ENCODE results near the gene SHC3.

GRCh38 chr9:89116805-89117192, 61.8 kb downstream of the SHC3 start:
- TF ChIP-seq ZBTB7A (IDR thresholded peaks at IDR 0.05; ENCODE audit: low read depth) (no peak), TCF12 (IDR thresholded peaks at IDR 0.05; ENCODE audit: low read depth) (no peak), YY1 (IDR thresholded peaks at IDR 0.05; ENCODE audit: low read depth) (no peak), EP300 (IDR thresholded peaks at IDR 0.05; ENCODE audit: borderline replicate concordance) (no peak), TAF1 (IDR thresholded peaks at IDR 0.05; ENCODE audit: low read depth) (no peak), FOXM1 (IDR thresholded peaks at IDR 0.05; ENCODE audit: borderline replicate concordance, low read depth) (no peak), NFIC (IDR thresholded peaks at IDR 0.05) (no peak), EGR1 (IDR thresholded peaks at IDR 0.05) (no peak), RAD21 (IDR thresholded peaks at IDR 0.05; ENCODE audit: low read depth) (no peak), CREB1 (IDR thresholded peaks at IDR 0.05; ENCODE audit: low read depth) (no peak), REST (IDR thresholded peaks at IDR 0.05; ENCODE audit: low read depth) (no peak), TEAD4 (IDR thresholded peaks at IDR 0.05) (no peak)
- TF ChIP-seq, protein P1, sequence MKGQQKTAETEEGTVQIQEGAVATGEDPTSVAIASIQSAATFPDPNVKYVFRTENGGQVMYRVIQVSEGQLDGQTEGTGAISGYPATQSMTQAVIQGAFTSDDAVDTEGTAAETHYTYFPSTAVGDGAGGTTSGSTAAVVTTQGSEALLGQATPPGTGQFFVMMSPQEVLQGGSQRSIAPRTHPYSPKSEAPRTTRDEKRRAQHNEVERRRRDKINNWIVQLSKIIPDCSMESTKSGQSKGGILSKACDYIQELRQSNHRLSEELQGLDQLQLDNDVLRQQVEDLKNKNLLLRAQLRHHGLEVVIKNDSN (IDR thresholded peaks at IDR 0.05): no peak
- TF ChIP-seq, protein P2, sequence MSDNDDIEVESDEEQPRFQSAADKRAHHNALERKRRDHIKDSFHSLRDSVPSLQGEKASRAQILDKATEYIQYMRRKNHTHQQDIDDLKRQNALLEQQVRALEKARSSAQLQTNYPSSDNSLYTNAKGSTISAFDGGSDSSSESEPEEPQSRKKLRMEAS (IDR thresholded peaks at IDR 0.05): no peak

All from Ishikawa (cell line).